DND-41 (cell line): Measurements from ENCODE around the gene PPP2R1A.
"Not testable (repeated sequence)": the region's sequence is repeated elsewhere in the genome, so short reads cannot be mapped to it uniquely, and the experiment has no call there.

ENCODE experiments used
- ATAC-seq: fragments of 200-7000 bp; cut with Tn5 transposase; 3 replicates; pipeline ENCODE4 v1.9.1; 2021; ENCODE audit warnings: low read depth; ENCODE audit not compliant: insufficient read depth
- DNase-seq: peaks from one replicate; pipeline ENCODE4 v3.0.0-alpha.2; 2020
- H2AFZ ChIP-seq: 2 replicates; pipeline ENCODE4 v1.6.0; 2012; ENCODE audit warnings: low read depth, low read length
- H3K27ac ChIP-seq: 2 replicates; pipeline ENCODE4 v1.5.1; 2012; ENCODE audit warnings: low read length, inconsistent platforms
- H3K27me3 ChIP-seq: fragments of 200-600 bp; sonication (generic); 2 replicates; pipeline ENCODE4 v1.6.0; 2012; ENCODE audit warnings: low read length, mild to moderate bottlenecking, inconsistent platforms; ENCODE audit not compliant: insufficient read depth, poor library complexity
- H3K36me3 ChIP-seq: 2 replicates; pipeline ENCODE4 v1.5.1; 2012; ENCODE audit warnings: low read length, inconsistent platforms; ENCODE audit not compliant: insufficient read depth
- H3K4me1 ChIP-seq: 2 replicates; pipeline ENCODE4 v1.5.1; 2012; ENCODE audit warnings: mild to moderate bottlenecking, low read length; ENCODE audit not compliant: insufficient read depth
- H3K4me2 ChIP-seq: 2 replicates; pipeline ENCODE4 v1.6.0; 2012; ENCODE audit warnings: mild to moderate bottlenecking, moderate library complexity, low read length, inconsistent platforms; ENCODE audit not compliant: insufficient read depth
- H3K4me3 ChIP-seq, 2 experiments: fragments of 200-600 bp in 1 of 2; shearing (Covaris generic) in 1 of 2; 2 replicates each; pipeline ENCODE4 v1.5.1; 2012 to 2016; ENCODE audit warnings: inconsistent platforms in 2 of 2, low read length in 2 of 2, mild to moderate bottlenecking in 2 of 2, low read depth in 1 of 2, moderate library complexity in 1 of 2
- H3K79me2 ChIP-seq: 2 replicates; pipeline ENCODE4 v1.6.0; 2012; ENCODE audit warnings: low read length, inconsistent platforms; ENCODE audit not compliant: insufficient read depth
- H3K9ac ChIP-seq: 2 replicates; pipeline ENCODE4 v1.6.0; 2012; ENCODE audit warnings: low read depth, mild to moderate bottlenecking, inconsistent platforms, low read length, moderate library complexity
- H3K9me3 ChIP-seq: 2 replicates; pipeline ENCODE4 v1.5.1; 2012; ENCODE audit warnings: low read length, moderate library complexity, mild to moderate bottlenecking, inconsistent platforms; ENCODE audit not compliant: insufficient read depth, severe bottlenecking
- H4K20me1 ChIP-seq: 2 replicates; pipeline ENCODE4 v1.6.0; 2012; ENCODE audit warnings: low read length; ENCODE audit not compliant: insufficient read depth
- CTCF ChIP-seq: IDR thresholded peaks from 2 replicates; pipeline ENCODE4 v1.5.1; 2012; ENCODE audit warnings: borderline replicate concordance, low read length, moderate library complexity, mild to moderate bottlenecking; ENCODE audit not compliant: poor library complexity, severe bottlenecking; ENCODE audit errors: extremely low read depth
- EZH2 ChIP-seq: IDR thresholded peaks from 3 replicates; pipeline ENCODE4 v1.6.1; 2012; ENCODE audit warnings: borderline replicate concordance, low read depth, mild to moderate bottlenecking, moderate library complexity, low read length, inconsistent platforms; ENCODE audit not compliant: severe bottlenecking

The PPP2R1A gene

DNA sequence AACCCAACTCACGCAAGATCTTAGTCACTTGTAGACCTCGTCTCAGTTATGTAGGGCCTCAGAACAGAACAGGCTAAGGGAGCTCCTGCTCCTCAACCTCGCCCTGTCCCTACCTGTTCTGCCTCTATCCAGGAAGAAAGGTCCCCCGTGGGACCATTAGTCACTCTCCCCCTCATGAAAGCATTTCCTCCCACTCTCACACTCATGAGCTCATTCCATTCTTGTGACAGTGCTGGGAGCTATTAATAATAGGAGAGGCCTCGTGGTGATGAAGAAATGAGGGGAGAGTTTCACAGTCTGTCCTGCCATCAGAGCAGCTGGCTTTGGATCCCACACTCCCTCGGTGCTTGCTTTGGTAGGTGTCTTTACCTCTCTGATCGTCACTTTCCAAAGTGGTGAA lies 10.2 kb downstream of the PPP2R1A start:
- ATAC-seq, result no peak
- Histone ChIP-seq H3K9me3 (no peaks in the 10 kb centered on the region), H4K20me1 (peaks cover 84% of the 10 kb centered on the region), H3K9ac (no peak overlapping the region), H3K79me2 (peaks cover 97% of the 10 kb centered on the region), H2AFZ (no peak overlapping the region), H3K4me3 (no peak overlapping the region), H3K27ac (no peak overlapping the region), H3K4me1 (no peaks in the 10 kb centered on the region), H3K27me3 (no peaks in the 10 kb centered on the region), H3K36me3 (peaks cover 94% of the 10 kb centered on the region), H3K4me2 (no peak overlapping the region)
- TF ChIP-seq CTCF, result no peak
- TF ChIP-seq EZH2, result no peak
- DNase-seq, result no peak

- not testable (repeated sequence) for ATAC-seq, H3K4me2 ChIP-seq, H3K4me1 ChIP-seq, H3K9ac ChIP-seq, H3K27ac ChIP-seq, H3K4me3 ChIP-seq, DNase-seq, H2AFZ ChIP-seq, H3K27me3 ChIP-seq, H3K9me3 ChIP-seq
- Histone ChIP-seq H3K36me3 (peaks cover 94% of the 10 kb centered on the region), H3K79me2 (peaks cover 97% of the 10 kb centered on the region), H4K20me1 (peaks cover 83% of the 10 kb centered on the region)
Measured at GRCh38 chr19:52200755-52201391, 11.0 kb downstream of the PPP2R1A start.

GRCh38 chr19:52206481-52206880 lies 16.6 kb downstream of the PPP2R1A start:
- DNase-seq, result no peak
- Histone ChIP-seq H3K27ac (no peak overlapping the region), H3K36me3 (peaks cover 95% of the 10 kb centered on the region), H3K27me3 (no peaks in the 10 kb centered on the region), H3K4me1 (no peaks in the 10 kb centered on the region), H3K4me2 (no peak overlapping the region), H3K79me2 (peaks cover 78% of the 10 kb centered on the region), H3K9ac (no peak overlapping the region), H4K20me1 (peaks cover 60% of the 10 kb centered on the region), H3K4me3 (no peak overlapping the region), H2AFZ (no peak overlapping the region), H3K9me3 (no peaks in the 10 kb centered on the region)
- no peak for ATAC-seq
- TF ChIP-seq EZH2 (no peak), CTCF (no peak)

DNA sequence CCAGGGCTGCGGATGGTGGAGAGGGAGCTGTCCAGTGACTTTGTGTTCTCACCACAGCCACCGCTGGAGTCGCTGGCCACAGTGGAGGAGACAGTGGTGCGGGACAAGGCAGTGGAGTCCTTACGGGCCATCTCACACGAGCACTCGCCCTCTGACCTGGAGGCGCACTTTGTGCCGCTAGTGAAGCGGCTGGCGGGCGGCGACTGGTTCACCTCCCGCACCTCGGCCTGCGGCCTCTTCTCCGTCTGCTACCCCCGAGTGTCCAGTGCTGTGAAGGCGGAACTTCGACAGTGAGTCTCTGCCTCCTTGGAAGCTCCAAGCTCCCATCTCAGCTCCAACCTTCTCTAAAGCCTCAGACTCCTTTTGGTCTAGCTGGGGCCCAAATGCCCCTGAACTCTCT lies 21.4 kb downstream of the PPP2R1A start:
- Histone ChIP-seq H3K79me2 (peaks cover 32% of the 10 kb centered on the region), H3K9me3 (no peaks in the 10 kb centered on the region), H3K4me1 (no peaks in the 10 kb centered on the region), H3K27ac (no peak overlapping the region), H4K20me1 (peaks cover 26% of the 10 kb centered on the region), H3K4me2 (no peak overlapping the region), H3K27me3 (no peaks in the 10 kb centered on the region), H3K9ac (no peak overlapping the region), H3K36me3 (peaks cover 95% of the 10 kb centered on the region), H2AFZ (no peak overlapping the region), H3K4me3 (no peak overlapping the region)
- ATAC-seq (no peak), DNase-seq (no peak)
- TF ChIP-seq CTCF (no peak), EZH2 (no peak)
